ENCODE data around the gene FAM83D. TPM values are rescaled to one million over a fixed set of nuclear protein-coding genes. Genes with fewer than 3 reads are reported as not detected.

The FAM83D gene
- total and polyA plus RNA-seq, 2 of the 8 experiments (the other 6 are each of a cell fraction or from before 2014, with no cell fraction given): 60.9 to 62.6 TPM

- H3K18ac ChIP-seq (ENCODE audit: extremely low read depth, low read length): no peak overlapping the region
- no peak overlapping the region for H3K4me2 ChIP-seq (ENCODE audit: insufficient read depth in 1 of 2, low read depth in 2 of 2, low read length in 2 of 2)
- no peak overlapping the region for H2BK120ac ChIP-seq (replicated peaks; ENCODE audit: low read depth, low read length)
- no peak for TF ChIP-seq USF2 (IDR thresholded peaks at IDR 0.05; ENCODE audit: low read length)
- no peak for TF ChIP-seq YY1 (IDR thresholded peaks at IDR 0.05; ENCODE audit: low read depth, low read length)
- no peak for TF ChIP-seq SIN3A (conservative IDR thresholded peaks at IDR 0.05 in 1 of 2, IDR thresholded peaks at IDR 0.05 in 1 of 2; ENCODE audit: low read depth in 1 of 2, low read length in 2 of 2)
- DNase-seq (ENCODE audit: low read depth in 1 of 2, low spot score in 2 of 2): no peak
- H3K79me2 ChIP-seq (ENCODE audit: control insufficient read depth in 1 of 2, insufficient read depth in 2 of 2, low read length in 2 of 2): no peaks in the 10 kb centered on the region; a peak in 1 of 4 replicates
- no peak overlapping the region for H2BK12ac ChIP-seq (ENCODE audit: low read depth, low read length)
- FAIRE-seq: no peak
- CTCF ChIA-PET (ENCODE audit: partially characterized antibody): interaction anchor here (0.7 to 2.0 kb wide), 4 partner anchors 10 to 105 kb away, joined by 3 to 9 read pairs (median 4); partner anchors contain the start of gene FAM83D
- H3K4me3 ChIP-seq (ENCODE audit: extremely low read depth in 1 of 4, insufficient read depth in 2 of 4, low read depth in 3 of 4, low read length in 4 of 4): no peak overlapping the region
- POLR2A ChIA-PET (ENCODE audit: partially characterized antibody): no interaction called here
- no peak overlapping the region for H3K27ac ChIP-seq (ENCODE audit: low read depth, low read length)
- no peak overlapping the region for H2BK5ac ChIP-seq (ENCODE audit: low read depth, low read length)
- H4K8ac ChIP-seq (ENCODE audit: extremely low read depth, insufficient read depth, low read length): no peak overlapping the region
- 94% methylated on average over 1 of the region's 1 CpG; no CpG with 5 or more reads in 1 of the 2 experiments for WGBS, 2 experiments (ENCODE audit: extremely low coverage in 1 of 2, insufficient coverage in 1 of 2, insufficient read length in 1 of 2, insufficient replicate concordance in 2 of 2, low coverage in 1 of 2, low lambda C conversion rate in 2 of 2, missing lambda C conversion rate in 1 of 2)
- H3K4ac ChIP-seq (replicated peaks; ENCODE audit: insufficient read length, low read depth, low read length): no peak overlapping the region
- H3K23me2 ChIP-seq (ENCODE audit: low read depth, low read length): peaks cover 5% of the 10 kb centered on the region; the same call in 1 of the 2 replicates
- no peak overlapping the region for H2BK20ac ChIP-seq (ENCODE audit: low read length)
- H2AFZ ChIP-seq (ENCODE audit: low read length): no peak overlapping the region
- H3K14ac ChIP-seq (ENCODE audit: insufficient read length): no peak overlapping the region
- H4K20me1 ChIP-seq (replicated peaks in 1 of 2; ENCODE audit: control insufficient read depth in 1 of 2, insufficient read depth in 2 of 2, low read length in 2 of 2): peaks cover 0 to 1% of the 10 kb centered on the region in 2 experiments
- no peak overlapping the region for H2AK5ac ChIP-seq (ENCODE audit: low read depth, low read length)
- no peak overlapping the region for H2BK15ac ChIP-seq (ENCODE audit: low read length)
- no peaks in the 10 kb centered on the region for H3K9me3 ChIP-seq (ENCODE audit: insufficient read depth in 2 of 2, low read depth in 1 of 2, low read length in 1 of 2)
- H3K4me1 ChIP-seq (replicated peaks in 1 of 4; ENCODE audit: control insufficient read depth in 3 of 4, insufficient read depth in 4 of 4, low read length in 3 of 4): no peaks in the 10 kb centered on the region
- no peak overlapping the region for H3K56ac ChIP-seq (replicated peaks; ENCODE audit: insufficient read length, low read depth, low read length)
- no peaks in the 10 kb centered on the region for H3K79me1 ChIP-seq (ENCODE audit: low read depth, low read length)
- no peaks in the 10 kb centered on the region for H3K27me3 ChIP-seq (replicated peaks in 1 of 4; ENCODE audit: control insufficient read depth in 3 of 4, extremely low read depth in 1 of 4, insufficient read depth in 3 of 4, low read length in 3 of 4)
- no peak overlapping the region for H4K91ac ChIP-seq (replicated peaks; ENCODE audit: insufficient read length, low read length)
- H3K36me3 ChIP-seq (ENCODE audit: control insufficient read depth in 2 of 4, insufficient read depth in 4 of 4, low read length in 3 of 4): no peaks in the 10 kb centered on the region; a peak in 1 of 8 replicates
- H3K9ac ChIP-seq (replicated peaks in 1 of 4; ENCODE audit: extremely low read depth in 1 of 4, low read depth in 3 of 4, low read length in 3 of 4): no peak overlapping the region
- H3K23ac ChIP-seq (ENCODE audit: insufficient read length): no peak overlapping the region
- H4K5ac ChIP-seq (ENCODE audit: insufficient read length, low read depth, low read length): no peak overlapping the region
Measured at GRCh38 chr20:38905375-38905774, 20.8 kb upstream of the FAM83D start.
